Osteocyte (in vitro differentiated cells): Measurements from ENCODE around the gene TEAD2. TPM values are rescaled to one million over a fixed set of nuclear protein-coding genes. Genes with fewer than 3 reads are reported as not detected.

ENCODE experiments used
- DNase-seq: peaks from one replicate; pipeline ENCODE4 v3.0.0; 2021; ENCODE audit warnings: mixed read lengths; ENCODE audit not compliant: unreplicated experiment; ENCODE audit errors: extremely low spot score
- H3K27ac Mint-ChIP-seq: one replicate; pipeline ENCODE4 v1.8.0; 2021; ENCODE audit warnings: mild to moderate bottlenecking, mixed read lengths; ENCODE audit not compliant: unreplicated experiment
- H3K27me3 Mint-ChIP-seq: one replicate; pipeline ENCODE4 v1.8.0; 2021; ENCODE audit warnings: mixed read lengths; ENCODE audit not compliant: unreplicated experiment
- H3K36me3 Mint-ChIP-seq: one replicate; pipeline ENCODE4 v1.8.0; 2021; ENCODE audit warnings: mixed read lengths; ENCODE audit not compliant: unreplicated experiment
- H3K4me1 Mint-ChIP-seq: one replicate; pipeline ENCODE4 v1.8.0; 2021; ENCODE audit warnings: mixed read lengths; ENCODE audit not compliant: unreplicated experiment
- H3K4me3 Mint-ChIP-seq: one replicate; pipeline ENCODE4 v1.8.0; 2021; ENCODE audit warnings: mild to moderate bottlenecking, moderate library complexity, mixed read lengths; ENCODE audit not compliant: unreplicated experiment
- H3K9me3 Mint-ChIP-seq: one replicate; pipeline ENCODE4 v1.8.0; 2021; ENCODE audit warnings: mixed read lengths; ENCODE audit not compliant: unreplicated experiment
- total RNA-seq: library from RNA; stranded (reverse); gene quantifications from 2 replicates; pipeline ENCODE4 v1.2.1, GENCODE V29; 2021
- TF ChIP-seq, protein P1 (sequence below): fragments of 200-600 bp; sonication (generic); IDR thresholded peaks from 2 replicates; pipeline ENCODE4 v1.5.0; 2021; ENCODE audit warnings: antibody characterized with exemption, mild to moderate bottlenecking, moderate library complexity

The TEAD2 gene
- total RNA-seq, 1 donor from 2014 or later = 98.0 TPM

GRCh38 chr19:49371184-49371583 lies 9.0 kb upstream of the TEAD2 start:
- TF ChIP-seq, protein P1, sequence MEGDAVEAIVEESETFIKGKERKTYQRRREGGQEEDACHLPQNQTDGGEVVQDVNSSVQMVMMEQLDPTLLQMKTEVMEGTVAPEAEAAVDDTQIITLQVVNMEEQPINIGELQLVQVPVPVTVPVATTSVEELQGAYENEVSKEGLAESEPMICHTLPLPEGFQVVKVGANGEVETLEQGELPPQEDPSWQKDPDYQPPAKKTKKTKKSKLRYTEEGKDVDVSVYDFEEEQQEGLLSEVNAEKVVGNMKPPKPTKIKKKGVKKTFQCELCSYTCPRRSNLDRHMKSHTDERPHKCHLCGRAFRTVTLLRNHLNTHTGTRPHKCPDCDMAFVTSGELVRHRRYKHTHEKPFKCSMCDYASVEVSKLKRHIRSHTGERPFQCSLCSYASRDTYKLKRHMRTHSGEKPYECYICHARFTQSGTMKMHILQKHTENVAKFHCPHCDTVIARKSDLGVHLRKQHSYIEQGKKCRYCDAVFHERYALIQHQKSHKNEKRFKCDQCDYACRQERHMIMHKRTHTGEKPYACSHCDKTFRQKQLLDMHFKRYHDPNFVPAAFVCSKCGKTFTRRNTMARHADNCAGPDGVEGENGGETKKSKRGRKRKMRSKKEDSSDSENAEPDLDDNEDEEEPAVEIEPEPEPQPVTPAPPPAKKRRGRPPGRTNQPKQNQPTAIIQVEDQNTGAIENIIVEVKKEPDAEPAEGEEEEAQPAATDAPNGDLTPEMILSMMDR = no peak
- Mint-ChIP-seq H3K9me3 (no peaks in the 10 kb centered on the region), H3K27me3 (peaks cover 6% of the 10 kb centered on the region), H3K27ac (no peak overlapping the region), H3K4me3 (no peak overlapping the region), H3K4me1 (no peaks in the 10 kb centered on the region), H3K36me3 (peaks cover 3% of the 10 kb centered on the region)
- no peak for DNase-seq

- DNase-seq = no peak
- Mint-ChIP-seq H3K27ac (no peak overlapping the region), H3K4me3 (no peak overlapping the region), H3K27me3 (peaks cover 3% of the 10 kb centered on the region), H3K36me3 (peaks cover 3% of the 10 kb centered on the region), H3K4me1 (no peaks in the 10 kb centered on the region), H3K9me3 (no peaks in the 10 kb centered on the region)
- TF ChIP-seq, protein P1 = no peak
Observed at GRCh38 chr19:49368711-49369358, 6.6 kb upstream of the TEAD2 start.

DNA sequence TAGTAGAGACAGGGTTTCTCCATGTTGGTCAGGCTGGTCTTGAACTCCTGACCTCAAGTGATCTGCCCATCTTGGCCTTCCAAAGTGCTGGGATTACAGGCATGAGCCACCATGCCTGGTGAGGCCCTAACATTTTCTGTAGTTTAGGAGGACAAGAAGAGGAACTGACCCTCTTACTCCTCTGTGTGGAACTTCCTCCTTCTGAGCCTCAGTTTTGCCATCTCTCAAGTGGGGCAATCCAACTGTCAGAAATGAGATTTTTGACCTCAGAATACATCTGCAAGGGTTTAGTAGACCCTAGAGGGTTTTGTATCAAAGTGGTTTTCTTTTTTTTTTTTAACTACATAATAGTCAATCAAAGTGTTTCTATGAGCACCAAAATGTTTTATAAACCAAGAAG lies 3.9 kb upstream of the TEAD2 start:
- no peaks in the 10 kb centered on the region for H3K4me1 Mint-ChIP-seq
- TF ChIP-seq, protein P1 = no peak
- no peak for DNase-seq
- H3K4me3 Mint-ChIP-seq = no peak overlapping the region
- H3K9me3 Mint-ChIP-seq = no peaks in the 10 kb centered on the region
- no peak overlapping the region for H3K27ac Mint-ChIP-seq
- H3K27me3 Mint-ChIP-seq = peaks cover 3% of the 10 kb centered on the region
- H3K36me3 Mint-ChIP-seq = peaks cover 3% of the 10 kb centered on the region

- H3K4me1 Mint-ChIP-seq = peaks cover 7% of the 10 kb centered on the region
- no peak for DNase-seq
- H3K9me3 Mint-ChIP-seq = no peaks in the 10 kb centered on the region
- H3K4me3 Mint-ChIP-seq = no peak overlapping the region
- peaks cover 1% of the 10 kb centered on the region for H3K36me3 Mint-ChIP-seq
- no peaks in the 10 kb centered on the region for H3K27me3 Mint-ChIP-seq
- no peak overlapping the region for H3K27ac Mint-ChIP-seq
- TF ChIP-seq, protein P1 = no peak
Observed at GRCh38 chr19:49364083-49364737, 2.0 kb upstream of the TEAD2 start.

- Mint-ChIP-seq H3K9me3 (no peaks in the 10 kb centered on the region), H3K36me3 (peaks cover 4% of the 10 kb centered on the region), H3K4me1 (peaks cover 7% of the 10 kb centered on the region), H3K27me3 (no peaks in the 10 kb centered on the region), H3K4me3 (no peak within 1 kb of the TSS), H3K27ac (no peak within 1 kb of the TSS)
- TF ChIP-seq, protein P1 = peak; percentile 31
- DNase-seq = peak; percentile 100
Observed at GRCh38 chr19:49363268-49364082, 1.3 kb upstream of the TEAD2 start, which contains the start of gene DKKL1. Gene DKKL1 (plus strand): TSS chr19:49363877. CDS start chr19:49363999, 122 bp downstream.
